Adrenal gland (tissue), 12 donors: ENCODE data around the gene EXOC6B. TPM values are rescaled to one million over a fixed set of nuclear protein-coding genes. Genes with fewer than 3 reads are reported as not detected.

Experiments
- DNase-seq, 7 donors: peaks; one replicate each; pipeline ENCODE4 v3.0.0-alpha.2; 2019 to 2020
- H3K27ac ChIP-seq, 5 donors: fragments of 200-600 bp; sonication (generic) in 4 of 5; 1 replicate in 3 of 5; 2 replicates in 2 of 5; pipeline versions ENCODE4 v1.5.1 to v1.8.0; 2016 to 2020; ENCODE audit warnings: mild to moderate bottlenecking in 1 of 5
- H3K27me3 ChIP-seq: fragments of 200-600 bp; 2 replicates; pipeline ENCODE4 v1.8.0; 2021
- H3K36me3 ChIP-seq, 2 donors: fragments of 200-600 bp; replicated peaks in 1 of 2; 1 replicate in 1 of 2; 2 replicates in 1 of 2; pipeline versions ENCODE4 v1.5.1 to v1.8.0; 2018 to 2022
- H3K4me1 ChIP-seq, 2 donors: fragments of 200-600 bp; replicated peaks in 1 of 2; 1 replicate in 1 of 2; 2 replicates in 1 of 2; pipeline versions ENCODE4 v1.5.1 to v1.8.0; 2018 to 2021
- H3K4me3 ChIP-seq, 4 donors: fragments of 200-600 bp; sonication (generic) in 3 of 4; one replicate each; pipeline ENCODE4 v1.5.1; 2016 to 2018
- H3K9me3 ChIP-seq, 3 donors: fragments of 200-600 bp; sonication (generic) in 1 of 3; replicated peaks in 1 of 3; 1 replicate in 2 of 3; 2 replicates in 1 of 3; pipeline versions ENCODE4 v1.5.1 to v1.8.0; 2016 to 2021
- CTCF ChIP-seq, 6 experiments: fragments of 450-650 bp in 4 of 6; fragments of 200-600 bp in 2 of 6; sonication (generic) in 1 of 6; IDR thresholded peaks; 1 replicate in 5 of 6; 2 replicates in 1 of 6; pipeline versions ENCODE4 v1.5.1 to v1.8.0; 2016 to 2021; ENCODE audit warnings: antibody characterized with exemption in 6 of 6, mild to moderate bottlenecking in 2 of 6, moderate library complexity in 1 of 6
- POLR2A ChIP-seq, 2 donors: fragments of 450-650 bp; IDR thresholded peaks; one replicate each; pipeline ENCODE4 v1.6.1; 2017; ENCODE audit warnings: antibody characterized with exemption in 2 of 2, mild to moderate bottlenecking in 2 of 2, moderate library complexity in 1 of 2
- WGBS, 4 donors: extraction: QIAGEN DNeasy Blood & Tissue Kit in 2 of 4; methylation state at CpG; one replicate each; pipeline versions ENCODE4 v1.1.5 to v1.1.7; 2013 to 2017; 5-methylcytosine and 5-hydroxymethylcytosine counted together
- intact Hi-C, 2 donors: fragments of 100-400 bp; cut with DNase I; formaldehyde crosslinking; loops; one replicate each; pipeline versions ENCODE4 v1.14.1 to v1.15.0; 2022 to 2023
- polyA plus RNA-seq, 3 donors: library from polyadenylated mRNA; stranded (reverse); fragments of 200-250 nt in 2 of 3; fragments of 350-450 nt in 1 of 3; fragmentation: Illumina TruSeq in 1 of 3; extraction: RNeasy Lipid Tissue Mini Kit (QIAGEN cat#74804) in 1 of 3; gene quantifications; one replicate each; pipeline ENCODE4 v1.2.3, GENCODE V29; 2013 to 2014
- total RNA-seq, 9 donors: library from RNA; depleted of rRNA in 4 of 9; stranded (reverse); fragments of >200 nt in 4 of 9; fragments of 120-200 nt in 1 of 9; fragmentation: NEBNext Ultra II Directional in 1 of 9; extraction: Animal tissue kit (Norgen Biotek cat#: 25700) in 1 of 9; gene quantifications; one replicate each; pipeline versions ENCODE4 v1.1.0 to v1.2.4, GENCODE V29; 2013 to 2023
- donor health status: healthy with polysubstance abuse.
- donor health status: Bipolar disorder and iron deficiency.
- donor health status: DM: yes; HTN: yes; CAD: no.
- donor health status: DM: no; HTN: no; CAD: no.
- donor health status: DM: no; HTN: no; CAD: no.
- donor health status: DM: yes; HTN: yes; CAD: no.

EXOC6B gene
- total and polyA plus RNA-seq, 12 donors: 6.0 to 92.6 (median 50.6) TPM

- TF ChIP-seq POLR2A (IDR thresholded peaks at IDR 0.05) (no peak), CTCF (IDR thresholded peaks at IDR 0.05) (no peak)
- intact Hi-C loops: no loop called here
- Histone ChIP-seq H3K27ac (no peak overlapping the region), H3K9me3 (no peaks in the 10 kb centered on the region), H3K27me3 (no peaks in the 10 kb centered on the region), H3K4me1 (peaks cover 6 to 17% of the 10 kb centered on the region in 2 donors), H3K4me3 (no peak overlapping the region), H3K36me3 (no peaks in the 10 kb centered on the region)
- 78 to 83% (median 80%) methylated on average over 1 of the region's 1 CpG for WGBS, 4 donors
- DNase-seq: no peak
Measured at GRCh38 chr2:72827487-72827886, 1.7 kb upstream of the EXOC6B start.

- DNase-seq: no peak
- peaks cover 6 to 17% of the 10 kb centered on the region in 2 donors for H3K4me1 ChIP-seq
- H3K27me3 ChIP-seq: no peaks in the 10 kb centered on the region
- no peaks in the 10 kb centered on the region for H3K36me3 ChIP-seq
- no peaks in the 10 kb centered on the region for H3K9me3 ChIP-seq
- intact Hi-C loops: no loop called here
- TF ChIP-seq CTCF (IDR thresholded peaks at IDR 0.05): peak in 1 of 6 experiments; percentile 2
- no peak for TF ChIP-seq POLR2A (IDR thresholded peaks at IDR 0.05)
- 61 to 74% (median 63%) methylated on average over 8 to 10 of the region's 10 CpGs for WGBS, 4 donors
- peak overlapping the region in 2 of 5 donors; percentile 67 to 87 for H3K27ac ChIP-seq
- peak overlapping the region in 2 of 4 donors; percentile 40 to 77 for H3K4me3 ChIP-seq
Measured at GRCh38 chr2:72826156-72826477, 284 bp upstream of the EXOC6B start.

GRCh38 chr2:72824224-72824842, 1.5 kb downstream of the EXOC6B start:
- WGBS, 4 donors: 52 to 57% (median 54%) methylated on average over 4 of the region's 4 CpGs
- H3K27ac ChIP-seq: peak overlapping the region in 3 of 5 donors; percentile 67 to 93 (median 87)
- intact Hi-C loops: no loop called here
- H3K36me3 ChIP-seq: no peaks in the 10 kb centered on the region
- no peaks in the 10 kb centered on the region for H3K27me3 ChIP-seq
- peak in 4 of 7 donors; percentile 21 to 55 (median 37) for DNase-seq
- H3K4me3 ChIP-seq: peak overlapping the region in 1 of 4 donors; percentile 77
- peak in 1 of 2 donors; percentile 42 for TF ChIP-seq POLR2A (IDR thresholded peaks at IDR 0.05)
- no peak for TF ChIP-seq CTCF (IDR thresholded peaks at IDR 0.05)
- peaks cover 6 to 28% of the 10 kb centered on the region in 2 donors for H3K4me1 ChIP-seq
- H3K9me3 ChIP-seq: no peaks in the 10 kb centered on the region

- Histone ChIP-seq H3K9me3 (no peaks in the 10 kb centered on the region), H3K36me3 (no peaks in the 10 kb centered on the region), H3K4me3 (no peak overlapping the region), H3K27ac (no peak overlapping the region), H3K4me1 (peaks cover 6 to 28% of the 10 kb centered on the region in 2 donors), H3K27me3 (no peaks in the 10 kb centered on the region)
- no peak for DNase-seq
- intact Hi-C loops: no loop called here
- 82 to 90% (median 86%) methylated on average over 2 of the region's 2 CpGs for WGBS, 4 donors
- TF ChIP-seq POLR2A (IDR thresholded peaks at IDR 0.05): no peak
- TF ChIP-seq CTCF (IDR thresholded peaks at IDR 0.05): no peak
Measured at GRCh38 chr2:72822794-72823193, 3.0 kb downstream of the EXOC6B start.
